ENCODE results near the gene PROM1.

PROM1 gene

DNA sequence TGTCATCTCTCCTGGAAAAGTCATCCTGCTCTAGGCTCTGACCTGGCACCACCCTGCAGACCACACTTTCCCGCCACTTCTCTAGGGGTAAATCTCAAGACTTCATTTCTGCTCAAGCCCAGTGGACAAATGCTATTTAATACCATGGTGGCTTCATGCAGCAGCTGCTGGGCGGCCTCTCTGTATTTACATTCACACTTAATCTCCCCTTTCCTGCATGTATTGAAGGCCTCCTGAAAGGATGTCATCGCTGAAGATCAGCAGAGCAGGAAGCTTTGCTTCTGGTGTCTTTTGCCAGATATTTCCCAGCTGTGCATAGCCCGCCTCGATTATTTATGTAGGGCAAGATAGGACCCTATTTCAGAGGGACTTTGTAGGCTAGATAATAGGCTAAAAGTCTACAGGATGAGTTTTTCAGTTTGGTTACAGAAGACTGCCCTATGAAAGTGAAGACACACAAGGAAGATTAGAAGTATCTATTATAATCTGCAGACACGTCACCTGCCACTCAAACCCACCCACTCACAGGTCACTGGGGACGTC is 17.2 kb downstream of the PROM1 start:
- H3K4me3 ChIP-seq = no peak overlapping the region
- no peak for TF ChIP-seq CTCF (IDR thresholded peaks at IDR 0.05)
- no peak for DNase-seq (ENCODE audit: low spot score)
- no peak overlapping the region for H3K27ac ChIP-seq

DNA sequence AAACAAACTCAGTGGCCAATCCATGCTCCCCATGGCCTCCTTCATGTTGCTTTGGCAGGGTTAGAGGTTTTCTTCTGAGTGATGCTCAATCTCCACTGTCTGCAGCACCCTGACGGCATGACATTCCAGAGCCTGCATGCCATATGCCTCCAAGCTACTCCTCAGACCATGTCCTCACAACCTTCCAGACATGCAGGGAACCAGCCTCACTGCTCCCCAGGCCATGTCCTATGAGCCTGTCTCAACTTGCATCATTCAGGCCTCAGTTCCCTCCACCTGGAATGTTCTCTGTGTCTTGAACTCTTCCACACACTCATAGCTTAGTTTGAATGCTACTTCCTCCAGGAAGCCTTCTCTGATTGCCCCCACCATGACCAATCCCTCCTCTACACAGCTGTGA is 18.8 kb downstream of the PROM1 start:
- DNase-seq (ENCODE audit: low spot score) = no peak
- Histone ChIP-seq H3K27ac (no peak overlapping the region), H3K4me3 (no peak overlapping the region)
- no peak for TF ChIP-seq CTCF (IDR thresholded peaks at IDR 0.05)

GRCh38 chr4:16062601-16063000 is 21.2 kb downstream of the PROM1 start:
- TF ChIP-seq CTCF (IDR thresholded peaks at IDR 0.05) = no peak

GRCh38 chr4:16056681-16057385 is 27.0 kb downstream of the PROM1 start:
- no peak for DNase-seq (ENCODE audit: low spot score)
- Histone ChIP-seq H3K27ac (peak overlapping the region in 1 of 2 donors; percentile 47), H3K4me3 (peak overlapping the region; percentile 34)
- no peak for TF ChIP-seq CTCF (IDR thresholded peaks at IDR 0.05)

More at GRCh38 chr4:16062601-16063000, 21.2 kb downstream of the PROM1 start:
- Histone ChIP-seq H3K27ac (no peak overlapping the region), H3K4me3 (no peak overlapping the region)
- no peak for DNase-seq (ENCODE audit: low spot score)

GRCh38 chr4:16055873-16056272 is 27.9 kb downstream of the PROM1 start:
- DNase-seq (ENCODE audit: low spot score) = no peak
- peak overlapping the region in 1 of 2 donors; percentile 44 for H3K27ac ChIP-seq
- H3K4me3 ChIP-seq = no peak overlapping the region
- no peak for TF ChIP-seq CTCF (IDR thresholded peaks at IDR 0.05)

DNA sequence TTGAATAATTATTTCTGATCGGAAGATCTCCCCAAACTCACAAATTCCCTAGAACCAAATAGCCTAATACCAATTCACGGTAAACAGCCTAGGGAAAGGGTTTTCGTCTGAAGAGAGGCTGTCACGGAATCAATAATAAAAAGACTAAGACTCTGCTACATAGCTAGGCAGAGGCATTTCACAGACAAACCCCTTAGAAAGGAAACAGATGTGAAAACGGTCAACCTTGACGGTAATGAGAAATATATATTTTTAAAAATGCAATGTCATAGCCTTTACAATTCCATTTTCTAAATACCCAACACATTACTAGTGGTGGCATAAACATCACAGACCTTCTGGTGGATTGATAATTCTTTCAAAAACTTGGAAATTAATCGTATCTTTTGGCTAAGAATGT is 28.4 kb downstream of the PROM1 start:
- no peak overlapping the region for H3K4me3 ChIP-seq
- no peak for DNase-seq (ENCODE audit: low spot score)
- H3K27ac ChIP-seq = no peak overlapping the region
- TF ChIP-seq CTCF (IDR thresholded peaks at IDR 0.05) = no peak

DNA sequence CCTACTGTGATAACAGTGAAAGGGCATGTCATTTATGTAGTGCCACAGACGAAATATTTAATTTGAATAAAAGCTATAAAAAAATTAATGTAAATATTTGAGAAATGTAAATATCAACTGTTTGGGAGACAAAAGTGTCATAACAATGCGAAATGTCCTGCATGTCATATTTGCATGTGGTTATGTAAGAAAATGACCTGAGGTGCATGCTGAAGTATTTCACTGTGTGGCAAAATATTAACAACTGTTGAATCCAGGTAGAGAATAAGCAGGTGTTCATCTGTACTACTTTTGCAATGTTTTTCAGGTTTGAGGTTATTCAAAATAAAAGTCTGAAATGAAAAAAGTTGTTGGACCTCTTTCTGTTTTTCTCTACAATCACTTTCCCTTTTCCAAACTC is 30.9 kb downstream of the PROM1 start:
- Histone ChIP-seq H3K27ac (no peak overlapping the region), H3K4me3 (no peak overlapping the region)
- no peak for TF ChIP-seq CTCF (IDR thresholded peaks at IDR 0.05)
- no peak for DNase-seq (ENCODE audit: low spot score)

Data from coronary artery (tissue), 2 donors.